GM13977 (cell line): Measurements from ENCODE around the gene AKAP14.

Source experiments
- DNase-seq: peaks from one replicate; pipeline ENCODE4 v3.0.0; 2012; ENCODE audit warnings: low spot score
- CTCF ChIP-seq: IDR thresholded peaks from 2 replicates; pipeline ENCODE4 v1.5.1; 2012; ENCODE audit warnings: mild to moderate bottlenecking, control low read depth; ENCODE audit not compliant: insufficient read depth; ENCODE audit errors: extremely low read depth, missing control alignments
- in situ Hi-C: fragments of 300-500 bp; cut with MboI; formaldehyde crosslinking; loops from one replicate; pipeline ENCODE4 v1.12.0; 2022; ENCODE audit warnings: low sequenced_read_pairs, low pct_unique_long_range_greater_than_20kb, mixed read lengths, inconsistent platforms; ENCODE audit not compliant: unreplicated experiment

Gene AKAP14

GRCh38 chrX:119941336-119941735 lies 45.6 kb downstream of the AKAP14 start:
- no peak for DNase-seq
- TF ChIP-seq CTCF: no peak
- in situ Hi-C loops: no loop called here

GRCh38 chrX:119942173-119942819 lies 46.6 kb downstream of the AKAP14 start:
- in situ Hi-C loops: no loop called here
- TF ChIP-seq CTCF: no peak
- DNase-seq: no peak

- TF ChIP-seq CTCF: no peak
- in situ Hi-C loops: no loop called here
- no peak for DNase-seq
Measured at GRCh38 chrX:119942831-119943184, 47.1 kb downstream of the AKAP14 start.

GRCh38 chrX:119943185-119943988 lies 47.7 kb downstream of the AKAP14 start, which contains the start of gene NKAP:
Gene NKAP (minus strand): TSS chrX:119943751. CDS start chrX:119943605, 146 bp downstream.
- peak; percentile 20 for TF ChIP-seq CTCF
- peak; percentile 74 for DNase-seq
- in situ Hi-C loops: no loop called here

- in situ Hi-C loops: no loop called here
- TF ChIP-seq CTCF: no peak
- DNase-seq: no peak
Measured at GRCh38 chrX:119945481-119945880, 49.8 kb downstream of the AKAP14 start.

GRCh38 chrX:119948381-119948780 lies 52.7 kb downstream of the AKAP14 start:
- in situ Hi-C loops: no loop called here
- no peak for DNase-seq
- TF ChIP-seq CTCF: peak; percentile 22
